ENCODE results near the gene ZCCHC7.

- TF ChIP-seq EZH2 (IDR thresholded peaks at IDR 0.05; ENCODE audit: borderline replicate concordance, low read depth, low read length, poor library complexity, severe bottlenecking) (no peak), CTCF (conservative IDR thresholded peaks at IDR 0.05; ENCODE audit: low read depth, low read length) (no peak)
Observed at GRCh38 chr9:37290366-37290939, 170.1 kb downstream of the ZCCHC7 start.

Measured in A673 (cell line).